NCI-H1930 (cell line): Measurements from ENCODE around the gene MRTFB.
"Not testable (repeated sequence)": the region's sequence is repeated elsewhere in the genome, so short reads cannot be mapped to it uniquely, and the experiment has no call there.

Experiments used
- DNase-seq, 2 experiments: peaks; one replicate each; lab custom pipeline; 2025; lab: John Stamatoyannopoulos, UW

The MRTFB gene

GRCh38 chr16:14133907-14134306 is 62.8 kb downstream of the MRTFB start:
- no peak for DNase-seq

DNA sequence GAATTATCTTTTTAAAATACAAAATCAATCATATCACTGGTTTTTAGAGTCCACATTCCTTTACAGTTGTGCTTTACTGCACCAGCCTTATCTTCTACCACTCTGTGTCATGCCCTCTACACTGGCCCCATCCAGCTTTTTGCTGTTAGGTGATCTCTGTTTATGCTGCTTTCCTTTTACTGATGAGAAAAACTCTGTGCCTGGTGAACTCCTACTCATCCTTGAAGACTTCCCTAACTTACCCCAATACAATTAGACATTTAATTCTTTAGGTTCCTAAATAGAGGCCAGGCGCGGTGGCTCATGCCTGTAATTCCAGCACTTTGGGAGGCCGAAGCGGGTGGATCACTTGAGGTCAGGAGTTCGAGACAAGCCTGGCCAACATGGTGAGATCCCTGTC is 64.6 kb downstream of the MRTFB start:
- no peak for DNase-seq

- no peak for DNase-seq
Measured at GRCh38 chr16:14139872-14140271, 68.8 kb downstream of the MRTFB start.

DNA sequence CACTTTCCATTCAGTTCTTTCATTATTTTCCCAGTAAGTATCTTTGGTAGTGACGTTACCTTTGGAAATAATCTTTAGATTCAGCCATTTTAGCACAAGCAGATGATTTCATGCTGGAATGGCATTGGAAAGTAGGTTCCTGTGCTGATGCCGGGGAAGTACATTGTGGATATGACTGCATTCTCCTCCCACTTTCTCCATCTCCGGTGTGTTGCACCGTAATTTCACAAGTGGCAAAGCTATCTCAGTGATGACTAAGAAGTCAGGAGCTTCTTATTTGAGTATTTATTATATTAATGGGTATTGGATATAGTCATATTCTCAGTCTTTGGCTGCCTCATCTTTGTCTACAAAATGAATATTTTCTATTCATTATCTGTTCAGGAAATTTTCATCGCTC is 69.8 kb downstream of the MRTFB start:
- DNase-seq = no peak

- DNase-seq = no peak
Measured at GRCh38 chr16:14146445-14146844, 75.3 kb downstream of the MRTFB start.

GRCh38 chr16:14148016-14148415 is 76.9 kb downstream of the MRTFB start:
- no peak for DNase-seq

DNA sequence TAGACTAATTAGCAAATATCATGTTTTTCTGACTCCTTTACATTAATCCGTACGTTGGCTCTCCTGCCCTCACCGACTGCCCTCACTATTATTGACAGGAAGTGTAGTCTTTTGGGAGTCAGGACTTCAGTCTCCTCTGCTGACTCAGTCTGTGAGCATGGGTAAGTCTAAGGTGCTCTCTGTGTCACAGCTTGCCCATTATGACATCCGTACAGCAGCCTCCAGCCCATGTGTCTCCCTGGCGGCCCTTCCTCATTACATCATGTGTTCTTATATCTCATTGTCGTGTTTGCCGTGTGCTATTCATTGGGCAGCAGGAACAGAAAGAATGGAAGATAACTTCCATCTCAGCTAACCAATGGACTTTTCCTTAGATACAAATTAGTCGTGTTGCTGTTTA is 77.5 kb downstream of the MRTFB start:
- DNase-seq = no peak

GRCh38 chr16:14150796-14151195 is 79.7 kb downstream of the MRTFB start:
- DNase-seq = no peak

DNA sequence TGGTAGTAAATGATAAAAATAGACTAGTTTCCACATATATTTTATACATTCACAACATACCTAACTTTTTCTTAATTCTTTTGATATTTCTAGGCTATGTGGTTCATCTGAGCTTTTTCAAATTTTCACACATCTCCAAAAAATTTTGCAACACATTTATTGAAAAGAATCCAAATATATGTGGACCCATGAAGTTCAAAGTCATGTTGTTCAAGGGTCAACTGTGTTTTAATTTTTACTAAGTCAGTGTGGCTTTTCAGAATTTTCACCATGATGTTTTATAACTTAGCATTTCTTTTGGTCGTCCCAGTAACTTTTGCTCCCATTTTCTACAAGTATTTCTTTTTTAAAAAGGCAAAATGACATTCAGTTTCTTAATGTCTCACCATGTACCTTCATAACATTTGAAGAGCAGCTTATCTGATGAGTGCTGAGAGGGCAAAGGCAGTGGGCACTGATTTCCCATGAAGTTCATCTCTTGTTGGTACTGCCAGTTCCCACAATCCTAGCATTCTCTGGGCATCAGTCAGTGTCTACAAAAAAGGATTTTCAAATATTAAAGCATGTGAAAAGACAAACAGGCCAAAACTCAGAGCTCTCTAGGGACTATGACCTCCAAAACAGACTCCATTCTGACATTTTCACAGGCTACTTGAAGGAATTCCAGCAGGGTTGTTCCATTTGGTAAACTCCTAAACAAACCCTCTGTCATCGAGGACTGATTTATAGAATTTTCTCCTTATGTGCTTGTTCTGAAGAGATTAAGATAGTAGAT is 80.3 kb downstream of the MRTFB start:
- no peak for DNase-seq

GRCh38 chr16:14155572-14156190 is 84.6 kb downstream of the MRTFB start:
- DNase-seq = no peak

DNA sequence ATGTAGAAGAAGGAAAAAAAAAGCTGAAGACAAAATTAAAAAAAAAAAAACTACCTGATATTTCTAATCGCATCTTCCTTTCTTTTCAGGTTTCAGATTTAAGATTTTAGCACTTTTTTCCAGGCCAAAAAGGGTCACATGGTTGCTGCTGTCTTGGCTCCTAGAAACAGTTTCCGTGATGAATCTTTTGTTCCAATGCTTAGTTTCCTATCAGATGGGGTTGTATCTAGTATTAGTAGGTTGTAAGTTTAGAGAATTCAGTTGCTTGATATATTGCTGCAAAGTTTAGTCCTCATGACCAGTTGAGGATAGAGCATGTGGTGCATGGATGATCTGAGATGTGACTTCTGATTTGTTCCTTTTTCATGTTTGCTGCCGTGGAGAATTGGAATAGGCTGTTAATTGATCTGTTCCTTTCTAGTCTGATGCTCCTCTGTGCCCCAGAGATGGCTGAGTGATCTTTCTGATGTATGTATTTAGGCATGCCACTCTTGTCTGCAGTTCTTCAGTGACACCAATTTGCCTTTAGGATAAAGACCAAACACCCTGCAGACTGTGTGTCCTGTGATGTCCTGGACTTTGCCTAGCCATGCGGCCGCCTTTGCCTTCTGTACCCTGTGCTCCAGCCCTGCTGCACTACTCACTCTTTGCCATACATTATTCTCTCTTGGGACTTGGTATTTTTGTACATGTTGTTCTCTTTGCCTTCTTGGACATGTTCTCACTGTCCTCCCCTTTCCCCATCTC is 94.0 kb downstream of the MRTFB start:
- DNase-seq = no peak

- DNase-seq = no peak
Measured at GRCh38 chr16:14168146-14168545, 97.0 kb downstream of the MRTFB start.

DNA sequence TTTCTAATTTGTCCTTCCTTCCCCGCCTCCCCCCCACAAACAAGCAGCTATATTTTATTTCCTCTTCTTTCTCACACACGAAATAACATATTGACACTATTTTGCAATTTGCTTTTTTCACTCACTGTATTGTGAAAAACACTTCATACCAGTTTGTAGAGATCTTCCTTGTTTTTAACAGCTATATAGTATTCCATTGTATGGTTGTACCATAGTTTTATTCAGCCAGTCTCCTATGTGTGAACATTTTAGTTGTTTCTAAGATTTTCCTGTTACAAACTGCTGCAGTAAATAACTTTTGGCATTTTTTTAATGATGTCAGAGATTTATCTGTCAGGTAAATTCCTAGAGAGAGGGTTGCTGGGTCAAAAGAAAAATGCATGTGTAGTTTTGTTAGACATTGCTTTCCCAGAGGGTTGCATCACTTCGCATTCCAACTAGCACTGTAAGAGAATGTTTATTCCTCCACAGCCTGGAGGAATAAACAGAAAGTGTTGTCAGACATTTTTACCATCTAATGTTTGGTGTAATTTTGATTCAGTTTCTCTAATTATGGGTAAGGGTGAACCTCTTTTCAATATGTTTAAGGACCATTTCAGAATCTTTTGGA is 101.2 kb downstream of the MRTFB start:
- DNase-seq = no peak

DNA sequence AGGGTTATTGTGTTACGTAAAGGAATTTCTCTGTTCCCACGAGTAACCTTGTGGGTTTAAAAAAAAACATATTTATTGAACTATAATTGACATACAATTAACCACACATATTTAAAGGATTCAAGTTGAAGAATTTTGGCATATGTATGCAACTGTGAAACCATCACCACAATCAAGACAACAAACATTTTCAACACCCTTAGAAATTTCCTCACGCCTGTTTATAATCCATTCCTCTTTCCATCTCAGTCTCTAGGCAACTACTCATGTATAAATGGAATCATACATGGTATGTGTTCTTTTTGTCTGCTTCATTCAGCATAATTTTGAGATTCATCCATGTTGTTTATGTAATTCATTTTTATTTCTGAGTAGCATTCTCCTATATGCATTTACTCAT is 104.0 kb downstream of the MRTFB start:
- DNase-seq = no peak

DNA sequence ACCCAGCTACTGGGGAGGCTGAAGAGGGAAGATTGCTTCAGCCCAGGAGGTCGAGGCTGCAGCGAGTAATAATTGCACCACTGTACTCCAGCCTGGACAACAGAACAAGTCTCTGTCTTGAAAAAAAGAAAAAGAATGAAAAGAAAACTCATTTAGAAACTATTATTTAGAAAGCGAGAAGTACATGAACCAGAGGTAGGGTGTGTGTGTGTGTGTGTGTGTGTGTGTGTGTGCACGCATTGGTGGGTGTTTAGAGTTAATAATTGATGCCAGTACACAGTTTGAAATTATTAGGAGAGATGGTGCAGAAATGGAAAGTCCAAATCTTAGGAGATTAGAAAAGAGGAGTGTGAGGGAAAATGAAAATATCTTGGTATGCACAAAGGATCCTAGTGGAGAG is 106.6 kb downstream of the MRTFB start:
- no peak for DNase-seq

DNA sequence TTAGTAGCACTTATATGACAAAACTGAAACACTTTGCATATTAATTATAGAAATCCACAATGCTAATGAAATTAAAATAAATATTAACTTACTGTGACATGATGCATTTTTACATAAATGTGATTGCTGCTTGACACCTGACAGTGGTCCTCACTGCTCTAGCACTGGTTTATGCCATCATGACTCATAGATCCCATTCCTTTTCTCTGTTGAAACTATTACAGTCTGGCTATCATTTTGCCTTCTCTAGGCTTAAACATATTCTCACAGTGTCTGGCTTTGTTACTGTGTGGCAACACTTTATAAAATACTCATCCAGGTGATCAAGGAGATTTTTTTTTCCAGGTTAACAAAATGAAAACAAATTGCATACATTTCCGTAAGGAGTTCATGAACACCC is 108.0 kb downstream of the MRTFB start:
- no peak for DNase-seq

DNA sequence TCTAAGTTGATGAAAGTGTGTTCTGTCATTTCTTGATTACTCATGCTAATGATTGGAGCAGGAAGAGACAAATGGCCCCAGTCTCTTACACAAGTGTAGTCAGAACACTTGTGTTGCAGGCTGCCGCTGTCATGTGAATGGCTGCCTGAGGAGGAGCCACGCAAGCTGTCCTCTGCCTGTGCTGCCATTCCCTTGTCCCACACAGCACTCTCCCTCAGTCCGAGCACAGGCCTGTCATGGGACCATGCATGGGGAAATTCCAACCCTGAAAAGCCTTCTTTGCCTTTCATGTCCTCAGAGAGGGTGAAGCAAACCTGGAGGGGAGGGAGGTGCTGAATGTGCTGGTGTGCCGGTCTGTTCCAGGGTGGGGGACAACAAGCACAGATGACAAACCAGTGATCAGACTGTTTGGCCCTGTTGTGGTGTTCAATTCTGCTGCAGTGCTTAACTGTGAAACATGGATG is 109.4 kb downstream of the MRTFB start:
- DNase-seq = no peak

DNA sequence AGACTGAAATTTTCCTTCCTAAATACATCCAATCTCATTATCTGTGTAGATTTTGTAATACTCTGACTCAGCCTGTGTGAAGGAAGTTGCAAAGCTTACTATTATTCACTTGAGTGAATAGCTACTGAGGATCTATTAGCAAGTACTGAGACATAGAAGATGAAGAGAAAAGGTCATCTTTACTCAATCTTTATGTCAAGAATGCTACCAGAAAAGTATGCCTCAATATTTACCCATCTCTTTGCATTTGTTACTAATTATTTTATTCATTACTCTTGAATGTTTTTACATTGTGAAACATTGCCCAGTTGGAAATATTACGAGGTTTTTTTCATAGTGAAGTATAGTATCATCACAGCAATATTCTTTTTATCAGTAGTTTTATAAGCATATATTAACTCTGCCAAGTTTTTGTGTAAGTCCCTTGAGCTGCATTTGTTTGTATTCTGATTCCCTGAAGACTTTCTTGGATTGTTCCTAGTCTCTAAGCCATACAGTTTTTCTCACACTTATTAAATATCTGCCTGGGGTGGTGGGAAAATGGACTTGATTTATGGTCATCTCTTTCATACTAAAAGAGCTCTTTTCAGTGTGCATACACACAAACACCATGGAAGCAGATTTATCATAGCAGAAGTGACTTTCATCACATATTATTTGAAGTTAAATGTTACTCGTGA is 110.4 kb downstream of the MRTFB start:
- no peak for DNase-seq

- no peak for DNase-seq
Measured at GRCh38 chr16:14182999-14183398, 111.9 kb downstream of the MRTFB start.

DNA sequence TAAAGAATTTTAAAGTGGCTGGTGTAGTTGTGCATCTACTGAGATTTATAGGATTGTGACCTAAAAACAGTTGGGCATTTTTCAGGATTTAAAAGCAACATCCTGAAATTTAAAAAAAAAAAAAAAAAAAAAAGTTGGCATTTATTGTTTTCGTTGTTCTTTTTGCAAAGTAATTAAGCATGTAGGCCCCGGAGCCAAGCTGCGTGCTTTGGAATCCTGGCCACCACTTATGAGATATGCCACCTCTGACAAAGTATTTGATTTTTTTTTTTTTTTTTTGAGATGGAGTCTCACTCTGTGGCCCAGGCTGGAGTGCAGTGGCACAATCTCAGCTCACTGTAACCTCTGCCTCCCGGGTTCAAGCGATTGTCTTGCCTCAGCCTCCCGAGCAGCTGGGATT is 112.8 kb downstream of the MRTFB start:
- DNase-seq = not testable (repeated sequence)

- DNase-seq = no peak
Measured at GRCh38 chr16:14186007-14186794, 115.1 kb downstream of the MRTFB start.
